SH-SY5Y (cell line): Measurements from ENCODE around the gene ZNF488.

ENCODE experiments used
- GATA2 ChIP-seq: IDR thresholded peaks from 2 replicates; pipeline ENCODE4 v1.6.1; 2011; ENCODE audit warnings: mild to moderate bottlenecking, low read depth, low read length
- GATA3 ChIP-seq: IDR thresholded peaks from 2 replicates; pipeline ENCODE4 v1.6.1; 2011; ENCODE audit warnings: low read depth, mild to moderate bottlenecking, low read length, moderate library complexity

- TF ChIP-seq GATA2: no peak
- no peak for TF ChIP-seq GATA3
Observed at GRCh38 chr10:47318706-47319105, 65.4 kb downstream of the ZNF488 start.
